BLaER1 treated with 17β-estradiol and CSF1 and Interleukin-3, amounts not matched to agents 10 nM and 100 nM (cell line): Measurements from ENCODE around the gene LUZP1.

Source experiments
- H3K27ac ChIP-seq, 11 experiments: shearing (Covaris generic); formaldehyde crosslinking; 2 replicates each; pipeline ENCODE4 v1.8.1; 2022
- H3K27me3 ChIP-seq, 11 experiments: shearing (Covaris generic); formaldehyde crosslinking; 2 replicates each; pipeline ENCODE4 v1.8.1; 2022
- H3K36me3 ChIP-seq, 11 experiments: shearing (Covaris generic); formaldehyde crosslinking; 2 replicates each; pipeline ENCODE4 v1.8.1; 2022
- H3K4me1 ChIP-seq, 10 experiments: shearing (Covaris generic); formaldehyde crosslinking; 2 replicates each; pipeline ENCODE4 v1.8.1; 2022
- H3K4me2 ChIP-seq, 11 experiments: shearing (Covaris generic); formaldehyde crosslinking; 2 replicates each; pipeline ENCODE4 v1.8.1; 2022
- H3K4me3 ChIP-seq, 10 experiments: shearing (Covaris generic); formaldehyde crosslinking; 2 replicates each; pipeline ENCODE4 v1.8.1; 2022
- H3K9ac ChIP-seq, 11 experiments: shearing (Covaris generic); formaldehyde crosslinking; 2 replicates each; pipeline ENCODE4 v1.8.1; 2022
- H3K9me3 ChIP-seq, 11 experiments: shearing (Covaris generic); formaldehyde crosslinking; replicated peaks in 1 of 11; 2 replicates each; pipeline ENCODE4 v1.8.1; 2022
- H4K20me1 ChIP-seq, 11 experiments: shearing (Covaris generic); formaldehyde crosslinking; 2 replicates each; pipeline ENCODE4 v1.8.1; 2022
- Cebpa-rat ChIP-seq, 11 experiments: shearing (Covaris generic); IDR thresholded peaks; 2 replicates each; pipeline ENCODE4 v1.8.1; 2022

LUZP1 gene

GRCh38 chr1:23133587-23133986, 35.1 kb downstream of the LUZP1 start:
- Histone ChIP-seq H3K9ac (no peak overlapping the region), H3K4me2 (no peak overlapping the region), H3K4me1 (peaks cover 0 to 23% (median 0%) of the 10 kb centered on the region in 10 experiments; a peak in 9 of 20 replicates), H3K27ac (no peak overlapping the region), H4K20me1 (peaks cover 92 to 100% (median 100%) of the 10 kb centered on the region in 11 experiments; a peak in 21 of 22 replicates), H3K36me3 (peaks cover 0 to 97% (median 57%) of the 10 kb centered on the region in 11 experiments; a peak in 19 of 22 replicates), H3K9me3 (no peaks in the 10 kb centered on the region), H3K4me3 (no peak overlapping the region), H3K27me3 (no peaks in the 10 kb centered on the region)
- no peak for TF ChIP-seq Cebpa-rat (IDR thresholded peaks at IDR 0.05)

- Histone ChIP-seq H3K4me2 (no peak overlapping the region), H3K4me1 (peaks cover 0 to 28% (median 2%) of the 10 kb centered on the region in 10 experiments; a peak in 9 of 20 replicates), H3K9ac (no peak overlapping the region), H4K20me1 (peaks cover 78 to 100% (median 100%) of the 10 kb centered on the region in 11 experiments; a peak in 21 of 22 replicates), H3K27ac (no peak overlapping the region), H3K27me3 (no peaks in the 10 kb centered on the region), H3K36me3 (peaks cover 0 to 93% (median 43%) of the 10 kb centered on the region in 11 experiments; a peak in 19 of 22 replicates), H3K9me3 (no peaks in the 10 kb centered on the region), H3K4me3 (no peak overlapping the region)
- TF ChIP-seq Cebpa-rat (IDR thresholded peaks at IDR 0.05): no peak
These were observed 36.6 kb downstream of the LUZP1 start for GRCh38 chr1:23132033-23132432.

- Histone ChIP-seq H3K27me3 (no peaks in the 10 kb centered on the region), H3K4me1 (peaks cover 0 to 50% (median 20%) of the 10 kb centered on the region in 10 experiments; a peak in 11 of 20 replicates), H3K36me3 (peaks cover 0 to 93% (median 44%) of the 10 kb centered on the region in 11 experiments; a peak in 19 of 22 replicates), H3K4me2 (no peak overlapping the region), H3K27ac (no peak overlapping the region), H3K9me3 (no peaks in the 10 kb centered on the region), H3K9ac (no peak overlapping the region), H3K4me3 (no peak overlapping the region), H4K20me1 (peaks cover 76 to 100% (median 100%) of the 10 kb centered on the region in 11 experiments; a peak in 21 of 22 replicates)
- TF ChIP-seq Cebpa-rat (IDR thresholded peaks at IDR 0.05): no peak
These were observed 38.8 kb downstream of the LUZP1 start for GRCh38 chr1:23129846-23130245.

GRCh38 chr1:23126801-23127200, 41.9 kb downstream of the LUZP1 start:
- no peak overlapping the region for H3K4me3 ChIP-seq
- peaks cover 75 to 100% (median 100%) of the 10 kb centered on the region in 11 experiments; a peak in 21 of 22 replicates for H4K20me1 ChIP-seq
- H3K36me3 ChIP-seq: peaks cover 0 to 65% (median 33%) of the 10 kb centered on the region in 11 experiments; a peak in 16 of 22 replicates
- no peaks in the 10 kb centered on the region for H3K27me3 ChIP-seq
- H3K9ac ChIP-seq: no peak overlapping the region
- peak overlapping the region in 3 of 11 experiments; percentile 1 to 27 (median 9); a peak in 3 of 22 replicates for H3K4me2 ChIP-seq
- H3K9me3 ChIP-seq: no peaks in the 10 kb centered on the region
- no peak for TF ChIP-seq Cebpa-rat (IDR thresholded peaks at IDR 0.05)
- no peak overlapping the region for H3K27ac ChIP-seq
- peaks cover 21 to 76% (median 50%) of the 10 kb centered on the region in 10 experiments for H3K4me1 ChIP-seq

GRCh38 chr1:23126200-23126599, 42.5 kb downstream of the LUZP1 start:
- Histone ChIP-seq H3K4me1 (peaks cover 21 to 76% (median 56%) of the 10 kb centered on the region in 10 experiments), H3K27ac (peak overlapping the region in 1 of 11 experiments; percentile 10; a peak in 1 of 22 replicates), H3K36me3 (peaks cover 0 to 62% (median 32%) of the 10 kb centered on the region in 11 experiments; a peak in 16 of 22 replicates), H3K4me3 (no peak overlapping the region), H3K9ac (no peak overlapping the region), H3K4me2 (peak overlapping the region in 3 of 11 experiments; percentile 2 to 27 (median 4); a peak in 3 of 22 replicates), H3K27me3 (no peaks in the 10 kb centered on the region), H4K20me1 (peaks cover 69 to 100% (median 100%) of the 10 kb centered on the region in 11 experiments; a peak in 21 of 22 replicates), H3K9me3 (no peaks in the 10 kb centered on the region)
- TF ChIP-seq Cebpa-rat (IDR thresholded peaks at IDR 0.05): no peak

- Histone ChIP-seq H3K27me3 (no peaks in the 10 kb centered on the region), H4K20me1 (peaks cover 62 to 100% (median 100%) of the 10 kb centered on the region in 11 experiments; a peak in 21 of 22 replicates), H3K27ac (no peak overlapping the region), H3K4me2 (peak overlapping the region in 3 of 11 experiments; percentile 2 to 78 (median 10); a peak in 3 of 22 replicates), H3K9me3 (no peaks in the 10 kb centered on the region), H3K4me3 (no peak overlapping the region), H3K4me1 (peaks cover 28 to 76% (median 63%) of the 10 kb centered on the region in 10 experiments), H3K36me3 (peaks cover 0 to 56% (median 28%) of the 10 kb centered on the region in 11 experiments; a peak in 16 of 22 replicates), H3K9ac (no peak overlapping the region)
- no peak for TF ChIP-seq Cebpa-rat (IDR thresholded peaks at IDR 0.05)
These were observed 43.2 kb downstream of the LUZP1 start for GRCh38 chr1:23125489-23125888.

GRCh38 chr1:23124259-23125026, 44.2 kb downstream of the LUZP1 start:
- H3K27me3 ChIP-seq: no peaks in the 10 kb centered on the region
- H3K36me3 ChIP-seq: peaks cover 0 to 45% (median 21%) of the 10 kb centered on the region in 11 experiments; a peak in 15 of 22 replicates
- H3K9ac ChIP-seq: no peak overlapping the region
- peaks cover 51 to 100% (median 100%) of the 10 kb centered on the region in 11 experiments; a peak in 21 of 22 replicates for H4K20me1 ChIP-seq
- H3K4me3 ChIP-seq: no peak overlapping the region
- peak overlapping the region; percentile 1 to 95 (median 33); a peak in 14 of 22 replicates for H3K4me2 ChIP-seq
- no peaks in the 10 kb centered on the region for H3K9me3 ChIP-seq
- H3K4me1 ChIP-seq: peaks cover 38 to 85% (median 73%) of the 10 kb centered on the region in 10 experiments
- no peak for TF ChIP-seq Cebpa-rat (IDR thresholded peaks at IDR 0.05)
- H3K27ac ChIP-seq: peak overlapping the region in 1 of 11 experiments; percentile 2; a peak in 1 of 22 replicates

- Histone ChIP-seq H3K27me3 (no peaks in the 10 kb centered on the region), H3K27ac (no peak overlapping the region; a peak in 1 of 22 replicates), H4K20me1 (peaks cover 47 to 100% (median 100%) of the 10 kb centered on the region in 11 experiments; a peak in 21 of 22 replicates), H3K4me2 (peak overlapping the region; percentile 1 to 95 (median 38); a peak in 12 of 22 replicates), H3K4me3 (no peak overlapping the region), H3K4me1 (peaks cover 47 to 94% (median 83%) of the 10 kb centered on the region in 10 experiments), H3K9me3 (no peaks in the 10 kb centered on the region), H3K9ac (no peak overlapping the region), H3K36me3 (peaks cover 0 to 40% (median 12%) of the 10 kb centered on the region in 11 experiments; a peak in 12 of 22 replicates)
- no peak for TF ChIP-seq Cebpa-rat (IDR thresholded peaks at IDR 0.05)
These were observed 45.1 kb downstream of the LUZP1 start for GRCh38 chr1:23123528-23123927.
